RWPE2 (cell line): Measurements from ENCODE around the gene WEE1.

Experiments used
- ATAC-seq: fragments of 200-7000 bp; cut with Tn5 transposase; 3 replicates; pipeline ENCODE4 v1.9.1; 2021; ENCODE audit warnings: low read depth
- DNase-seq: peaks from one replicate; pipeline ENCODE4 v3.0.0-alpha.2; 2020; ENCODE audit warnings: low spot score
- H3K27ac ChIP-seq: fragments of 450-650 bp; 2 replicates; pipeline ENCODE4 v1.5.1; 2017; ENCODE audit warnings: mild to moderate bottlenecking; ENCODE audit not compliant: poor library complexity, severe bottlenecking
- H3K27me3 ChIP-seq: fragments of 250-450 bp; sonication (Bioruptor Pico); 2 replicates; pipeline ENCODE4 v1.5.1; 2021; ENCODE audit warnings: mild to moderate bottlenecking, moderate library complexity; ENCODE audit not compliant: insufficient read depth, poor library complexity, severe bottlenecking
- H3K36me3 ChIP-seq: fragments of 250-450 bp; sonication (Bioruptor Pico); 2 replicates; pipeline ENCODE4 v1.5.1; 2020; ENCODE audit warnings: low read depth, mild to moderate bottlenecking, moderate library complexity
- H3K4me1 ChIP-seq: fragments of 250-450 bp; sonication (Bioruptor Pico); 2 replicates; pipeline ENCODE4 v1.5.1; 2021; ENCODE audit warnings: mild to moderate bottlenecking, moderate library complexity; ENCODE audit not compliant: insufficient read depth, poor library complexity, severe bottlenecking
- H3K4me3 ChIP-seq: fragments of 250-450 bp; sonication (Bioruptor Pico); 2 replicates; pipeline ENCODE4 v1.5.1; 2021; ENCODE audit warnings: mild to moderate bottlenecking, moderate library complexity; ENCODE audit not compliant: severe bottlenecking
- H3K9me3 ChIP-seq: fragments of 250-450 bp; sonication (Bioruptor Pico); 2 replicates; pipeline ENCODE4 v1.5.1; 2021; ENCODE audit warnings: mild to moderate bottlenecking, moderate library complexity; ENCODE audit not compliant: severe bottlenecking
- CTCF ChIP-seq: fragments of 450-650 bp; IDR thresholded peaks from one replicate; pipeline ENCODE4 v1.5.1; 2017; ENCODE audit warnings: mild to moderate bottlenecking, moderate library complexity; ENCODE audit not compliant: poor library complexity, severe bottlenecking

The WEE1 gene

GRCh38 chr11:9576701-9577381 lies 3.4 kb downstream of the WEE1 start:
- peaks cover 25% of the 10 kb centered on the region for H3K4me1 ChIP-seq
- no peaks in the 10 kb centered on the region for H3K27me3 ChIP-seq
- peaks cover 74% of the 10 kb centered on the region for H3K36me3 ChIP-seq
- ATAC-seq (no peak), DNase-seq (no peak)
- peak overlapping the region; percentile 85 for H3K27ac ChIP-seq
- TF ChIP-seq CTCF, result no peak
- no peaks in the 10 kb centered on the region for H3K9me3 ChIP-seq
- peak overlapping the region; percentile 90 for H3K4me3 ChIP-seq

- no peak overlapping the region for H3K4me3 ChIP-seq
- no peak for TF ChIP-seq CTCF
- H3K4me1 ChIP-seq, result peaks cover 25% of the 10 kb centered on the region
- peak overlapping the region; percentile 85 for H3K27ac ChIP-seq
- DNase-seq, result no peak
- H3K9me3 ChIP-seq, result no peaks in the 10 kb centered on the region
- H3K27me3 ChIP-seq, result no peaks in the 10 kb centered on the region
- ATAC-seq, result no peak
- peaks cover 81% of the 10 kb centered on the region for H3K36me3 ChIP-seq
Measured at GRCh38 chr11:9577556-9577955, 4.1 kb downstream of the WEE1 start.

GRCh38 chr11:9580894-9581293 lies 7.4 kb downstream of the WEE1 start:
- Histone ChIP-seq H3K36me3 (peaks cover 98% of the 10 kb centered on the region), H3K27ac (no peak overlapping the region), H3K9me3 (no peaks in the 10 kb centered on the region), H3K4me3 (no peak overlapping the region), H3K4me1 (peaks cover 25% of the 10 kb centered on the region), H3K27me3 (no peaks in the 10 kb centered on the region)
- ATAC-seq (0 out of 3 replicates have a peak, but pooled peaks have one; percentile 19), DNase-seq (no peak)
- TF ChIP-seq CTCF, result no peak

- DNase-seq (no peak), ATAC-seq (no peak)
- peaks cover 98% of the 10 kb centered on the region for H3K36me3 ChIP-seq
- no peaks in the 10 kb centered on the region for H3K27me3 ChIP-seq
- H3K4me1 ChIP-seq, result peaks cover 20% of the 10 kb centered on the region
- no peak for TF ChIP-seq CTCF
- no peak overlapping the region for H3K27ac ChIP-seq
- H3K4me3 ChIP-seq, result no peak overlapping the region
- H3K9me3 ChIP-seq, result no peaks in the 10 kb centered on the region
Measured at GRCh38 chr11:9581556-9582161, 8.2 kb downstream of the WEE1 start.

GRCh38 chr11:9590717-9591116 lies 17.2 kb downstream of the WEE1 start:
- no peak overlapping the region for H3K4me3 ChIP-seq
- no peak overlapping the region for H3K27ac ChIP-seq
- TF ChIP-seq CTCF, result no peak
- H3K36me3 ChIP-seq, result peaks cover 46% of the 10 kb centered on the region
- ATAC-seq, result no peak
- no peaks in the 10 kb centered on the region for H3K9me3 ChIP-seq
- no peaks in the 10 kb centered on the region for H3K4me1 ChIP-seq
- H3K27me3 ChIP-seq, result no peaks in the 10 kb centered on the region
- DNase-seq, result no peak
